K562 treated with DMSO at 1 percent for 4 hours (cell line): ENCODE results near the gene FGF16. TPM values are rescaled to one million over a fixed set of nuclear protein-coding genes. Genes with fewer than 3 reads are reported as not detected.

ENCODE experiments used
- total RNA-seq: library from RNA; unstranded; fragments of 300-600 nt; gene quantifications from 2 replicates; pipeline ENCODE4 v1.2.3, GENCODE V29; 2022; ENCODE audit not compliant: insufficient read depth

The FGF16 gene
- total RNA-seq = not detected in 2 replicates

DNA sequence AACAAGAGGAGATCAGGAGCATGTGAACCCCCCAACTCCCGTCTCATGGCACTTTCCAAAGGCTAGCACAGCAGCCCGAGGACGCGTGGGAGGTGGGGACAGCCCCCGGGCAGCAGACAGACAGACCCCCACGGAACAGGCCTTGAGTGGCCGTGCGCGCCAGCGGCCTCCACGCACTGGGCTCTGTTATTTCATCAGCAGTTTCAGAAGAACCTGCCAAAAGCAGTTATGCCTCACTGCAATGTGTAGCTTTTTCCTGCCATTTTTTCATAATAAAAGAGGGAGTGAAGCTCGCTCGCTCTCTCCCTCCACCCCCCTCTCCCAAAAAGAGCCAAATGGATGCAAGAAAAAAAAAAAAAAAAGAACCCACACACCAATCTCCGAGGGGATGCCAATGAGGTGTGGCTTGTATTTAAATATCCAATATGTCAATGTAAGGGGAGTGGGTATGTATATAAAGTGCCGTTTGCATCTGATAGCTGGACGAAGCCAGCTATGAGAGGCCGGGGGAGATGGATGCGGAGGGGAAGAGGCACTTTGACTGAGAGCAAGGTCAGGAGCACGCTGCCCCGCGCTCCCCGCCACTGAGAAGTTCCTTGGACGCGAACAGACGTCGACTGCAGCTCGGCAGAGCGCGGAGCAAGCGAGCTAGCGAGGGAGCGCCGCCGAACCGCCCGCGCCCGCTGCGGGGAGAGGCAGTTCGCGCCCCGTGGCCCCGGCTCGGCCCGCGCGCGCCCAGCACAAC, at the start of gene FGF16:
Gene FGF16, plus strand, starts transcription at position 482 of the 745 bp plus-strand sequence. CDS start 286 bp downstream, outside the sequence.

